Measurements from ENCODE around the gene GNMT. TPM values are rescaled to one million over a fixed set of nuclear protein-coding genes. Genes with fewer than 3 reads are reported as not detected.
"Not testable (repeated sequence)": the region's sequence is repeated elsewhere in the genome, so short reads cannot be mapped to it uniquely, and the experiment has no call there.

The GNMT gene
- total RNA-seq, 1 experiment from 2014 or later = not detected

GRCh38 chr6:42974919-42975505, 14.5 kb downstream of the GNMT start:
- DNase-seq (ENCODE audit: low read depth) = no peak

GRCh38 chr6:42978487-42978838, 17.9 kb downstream of the GNMT start:
- peak; percentile 12 for DNase-seq (ENCODE audit: low read depth)

- peak; percentile 71 for DNase-seq (ENCODE audit: low read depth)
Measured at GRCh38 chr6:42978839-42979522, 18.4 kb downstream of the GNMT start, which contains the start of gene PEX6. Gene PEX6 (minus strand): TSS chr6:42979181. CDS start chr6:42979150, 31 bp downstream.

GRCh38 chr6:42979523-42980177, 19.1 kb downstream of the GNMT start:
- peak; percentile 48 for DNase-seq (ENCODE audit: low read depth)

GRCh38 chr6:42981836-42982235, 21.3 kb downstream of the GNMT start:
- no peak for DNase-seq (ENCODE audit: low read depth)

- DNase-seq (ENCODE audit: low read depth) = peak; percentile 99
Measured at GRCh38 chr6:42984001-42984923, 23.7 kb downstream of the GNMT start, which contains the start of gene PPP2R5D. Gene PPP2R5D (plus strand): TSS chr6:42984570. CDS start chr6:42984678, 108 bp downstream.

- DNase-seq (ENCODE audit: low read depth) = peak; percentile 21
Measured at GRCh38 chr6:42984924-42985475, 24.4 kb downstream of the GNMT start.

- no peak for DNase-seq (ENCODE audit: low read depth)
Measured at GRCh38 chr6:42987533-42988451, 27.2 kb downstream of the GNMT start.

GRCh38 chr6:42988486-42989020, 28.0 kb downstream of the GNMT start:
- DNase-seq (ENCODE audit: low read depth) = peak; percentile 91

- no peak for DNase-seq (ENCODE audit: low read depth)
Measured at GRCh38 chr6:42989923-42990322, 29.4 kb downstream of the GNMT start.

GRCh38 chr6:42993445-42993844, 32.9 kb downstream of the GNMT start:
- no peak for DNase-seq (ENCODE audit: low read depth)

- DNase-seq (ENCODE audit: low read depth) = no peak
Measured at GRCh38 chr6:42996513-42996912, 36.0 kb downstream of the GNMT start.

GRCh38 chr6:42998205-42998604, 37.7 kb downstream of the GNMT start:
- DNase-seq (ENCODE audit: low read depth) = not testable (repeated sequence)

GRCh38 chr6:43001843-43002242, 41.3 kb downstream of the GNMT start:
- DNase-seq (ENCODE audit: low read depth) = no peak

GRCh38 chr6:43005844-43006243, 45.3 kb downstream of the GNMT start:
- no peak for DNase-seq (ENCODE audit: low read depth)

- DNase-seq (ENCODE audit: low read depth) = no peak
Measured at GRCh38 chr6:43006251-43006650, 45.7 kb downstream of the GNMT start.

- no peak for DNase-seq (ENCODE audit: low read depth)
Measured at GRCh38 chr6:43007126-43007525, 46.6 kb downstream of the GNMT start.

GRCh38 chr6:43009124-43009523, 48.6 kb downstream of the GNMT start:
- no peak for DNase-seq (ENCODE audit: low read depth)

GRCh38 chr6:43011207-43011606, 50.7 kb downstream of the GNMT start:
- no peak for DNase-seq (ENCODE audit: low read depth)

- DNase-seq (ENCODE audit: low read depth) = no peak
Measured at GRCh38 chr6:43012364-43012763, 51.8 kb downstream of the GNMT start.

All from LHCN-M2 (cell line).